ENCODE results near the gene CREB5.
A peak's percentile ranks its signal among the peaks of the same experiment; 100 is the strongest.

CREB5 gene

GRCh38 chr7:28787106-28787505, 374.8 kb downstream of the CREB5 start:
- Histone ChIP-seq H3K4me1 (ENCODE audit: control insufficient read depth, insufficient read depth, low read depth, low read length) (peaks cover 24% of the 10 kb centered on the region), H2AK5ac (ENCODE audit: low read length, severe bottlenecking) (peak overlapping the region; percentile 84), H3K79me1 (replicated peaks; ENCODE audit: low read length, poor library complexity, severe bottlenecking) (peaks cover 32% of the 10 kb centered on the region), H4K8ac (ENCODE audit: low read length) (no peak overlapping the region), H2BK120ac (ENCODE audit: low read depth, low read length) (no peak overlapping the region), H2AFZ (ENCODE audit: low read depth, low read length) (no peak overlapping the region), H2BK5ac (ENCODE audit: low read depth, low read length, poor library complexity, severe bottlenecking) (no peak overlapping the region), H3K36me3 (ENCODE audit: control insufficient read depth in 1 of 2, insufficient read depth in 2 of 2, low read depth in 1 of 2, low read length in 2 of 2) (peaks cover 0 to 2% of the 10 kb centered on the region in 2 experiments), H3K18ac (ENCODE audit: low read depth in 1 of 2, low read length in 2 of 2) (no peak overlapping the region), H3K14ac (ENCODE audit: low read length in 2 of 2) (no peak overlapping the region), H3K23ac (ENCODE audit: low read length in 2 of 2) (no peak overlapping the region), H3K9ac (ENCODE audit: low read length) (no peak overlapping the region), H3K4me2 (ENCODE audit: low read length, poor library complexity, severe bottlenecking) (no peak overlapping the region), H3K27me3 (ENCODE audit: control insufficient read depth in 1 of 2, insufficient read depth in 1 of 2, low read length in 2 of 2) (no peaks in the 10 kb centered on the region), H2BK15ac (ENCODE audit: low read depth, poor library complexity, severe bottlenecking) (no peak overlapping the region), H3K27ac (ENCODE audit: low read length, poor library complexity, severe bottlenecking) (no peak overlapping the region), H3K4me3 (ENCODE audit: insufficient read depth in 1 of 2, low read depth in 1 of 2, low read length in 2 of 2) (no peak overlapping the region), H3K9me3 (ENCODE audit: control insufficient read depth, low read length) (no peaks in the 10 kb centered on the region), H4K91ac (ENCODE audit: low read length) (no peak overlapping the region), H3K4ac (ENCODE audit: low read depth in 1 of 2, low read length in 2 of 2) (no peak overlapping the region), H2BK12ac (ENCODE audit: low read length in 2 of 2) (no peak overlapping the region)
- no peak for DNase-seq

GRCh38 chr7:28790467-28790866, 378.1 kb downstream of the CREB5 start:
- Histone ChIP-seq H2BK15ac (ENCODE audit: low read depth, poor library complexity, severe bottlenecking) (no peak overlapping the region), H3K4me1 (ENCODE audit: control insufficient read depth, insufficient read depth, low read depth, low read length) (peaks cover 15% of the 10 kb centered on the region), H3K36me3 (ENCODE audit: control insufficient read depth in 1 of 2, insufficient read depth in 2 of 2, low read depth in 1 of 2, low read length in 2 of 2) (peaks cover 0 to 11% of the 10 kb centered on the region in 2 experiments), H2BK120ac (ENCODE audit: low read depth, low read length) (no peak overlapping the region), H3K18ac (ENCODE audit: low read depth in 1 of 2, low read length in 2 of 2) (no peak overlapping the region), H2AFZ (ENCODE audit: low read depth, low read length) (no peak overlapping the region), H3K27me3 (ENCODE audit: control insufficient read depth in 1 of 2, insufficient read depth in 1 of 2, low read length in 2 of 2) (no peaks in the 10 kb centered on the region), H2BK5ac (ENCODE audit: low read depth, low read length, poor library complexity, severe bottlenecking) (no peak overlapping the region), H3K4me2 (ENCODE audit: low read length, poor library complexity, severe bottlenecking) (no peak overlapping the region), H3K27ac (ENCODE audit: low read length, poor library complexity, severe bottlenecking) (no peak overlapping the region), H3K14ac (ENCODE audit: low read length in 2 of 2) (no peak overlapping the region), H2AK5ac (ENCODE audit: low read length, severe bottlenecking) (no peak overlapping the region), H3K9me3 (ENCODE audit: control insufficient read depth, low read length) (no peaks in the 10 kb centered on the region), H3K4ac (ENCODE audit: low read depth in 1 of 2, low read length in 2 of 2) (no peak overlapping the region), H4K8ac (ENCODE audit: low read length) (no peak overlapping the region), H2BK12ac (ENCODE audit: low read length in 2 of 2) (no peak overlapping the region), H3K23ac (ENCODE audit: low read length in 2 of 2) (no peak overlapping the region), H4K91ac (ENCODE audit: low read length) (no peak overlapping the region), H3K4me3 (ENCODE audit: insufficient read depth in 1 of 2, low read depth in 1 of 2, low read length in 2 of 2) (peak overlapping the region in 1 of 2 experiments; percentile 50), H3K79me1 (replicated peaks; ENCODE audit: low read length, poor library complexity, severe bottlenecking) (peaks cover 37% of the 10 kb centered on the region), H3K9ac (ENCODE audit: low read length) (peak overlapping the region; percentile 50)
- WGBS = 94% methylated on average over 3 of the region's 4 CpGs
- no peak for DNase-seq

DNA sequence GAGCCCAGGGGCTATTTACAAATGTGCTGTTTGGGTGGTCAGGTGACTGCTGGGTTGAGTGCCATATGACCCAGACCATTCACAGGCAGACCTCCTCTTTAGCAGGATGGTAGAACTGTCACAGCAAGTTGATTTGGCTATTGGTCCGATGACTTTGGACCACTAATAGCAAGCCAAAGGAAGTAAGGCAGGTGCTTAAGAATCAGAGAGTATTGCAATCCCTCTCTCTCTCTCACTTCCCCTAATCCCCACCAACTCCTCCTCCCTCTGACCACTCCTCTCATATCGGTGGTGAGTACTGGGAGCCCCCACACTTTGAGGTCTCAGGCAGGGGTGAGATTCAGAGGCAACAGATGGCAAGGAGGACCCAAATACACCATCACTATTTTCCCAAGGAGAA, 380.5 kb downstream of the CREB5 start:
- Histone ChIP-seq H3K18ac (ENCODE audit: low read depth in 1 of 2, low read length in 2 of 2) (no peak overlapping the region), H2AFZ (ENCODE audit: low read depth, low read length) (no peak overlapping the region), H3K4me1 (ENCODE audit: control insufficient read depth, insufficient read depth, low read depth, low read length) (peaks cover 4% of the 10 kb centered on the region), H3K14ac (ENCODE audit: low read length in 2 of 2) (no peak overlapping the region), H3K9me3 (ENCODE audit: control insufficient read depth, low read length) (no peaks in the 10 kb centered on the region), H2AK5ac (ENCODE audit: low read length, severe bottlenecking) (no peak overlapping the region), H3K79me1 (replicated peaks; ENCODE audit: low read length, poor library complexity, severe bottlenecking) (peaks cover 31% of the 10 kb centered on the region), H2BK120ac (ENCODE audit: low read depth, low read length) (no peak overlapping the region), H2BK5ac (ENCODE audit: low read depth, low read length, poor library complexity, severe bottlenecking) (no peak overlapping the region), H3K27ac (ENCODE audit: low read length, poor library complexity, severe bottlenecking) (no peak overlapping the region), H3K4me3 (ENCODE audit: insufficient read depth in 1 of 2, low read depth in 1 of 2, low read length in 2 of 2) (no peak overlapping the region), H3K9ac (ENCODE audit: low read length) (no peak overlapping the region), H3K23ac (ENCODE audit: low read length in 2 of 2) (no peak overlapping the region), H3K4me2 (ENCODE audit: low read length, poor library complexity, severe bottlenecking) (no peak overlapping the region), H4K91ac (ENCODE audit: low read length) (no peak overlapping the region), H4K8ac (ENCODE audit: low read length) (no peak overlapping the region), H3K36me3 (ENCODE audit: control insufficient read depth in 1 of 2, insufficient read depth in 2 of 2, low read depth in 1 of 2, low read length in 2 of 2) (peaks cover 0 to 9% of the 10 kb centered on the region in 2 experiments), H2BK15ac (ENCODE audit: low read depth, poor library complexity, severe bottlenecking) (no peak overlapping the region), H3K27me3 (ENCODE audit: control insufficient read depth in 1 of 2, insufficient read depth in 1 of 2, low read length in 2 of 2) (no peaks in the 10 kb centered on the region), H3K4ac (ENCODE audit: low read depth in 1 of 2, low read length in 2 of 2) (no peak overlapping the region), H2BK12ac (ENCODE audit: low read length in 2 of 2) (no peak overlapping the region)
- DNase-seq = no peak
- 98% methylated on average over 2 of the region's 2 CpGs for WGBS

DNA sequence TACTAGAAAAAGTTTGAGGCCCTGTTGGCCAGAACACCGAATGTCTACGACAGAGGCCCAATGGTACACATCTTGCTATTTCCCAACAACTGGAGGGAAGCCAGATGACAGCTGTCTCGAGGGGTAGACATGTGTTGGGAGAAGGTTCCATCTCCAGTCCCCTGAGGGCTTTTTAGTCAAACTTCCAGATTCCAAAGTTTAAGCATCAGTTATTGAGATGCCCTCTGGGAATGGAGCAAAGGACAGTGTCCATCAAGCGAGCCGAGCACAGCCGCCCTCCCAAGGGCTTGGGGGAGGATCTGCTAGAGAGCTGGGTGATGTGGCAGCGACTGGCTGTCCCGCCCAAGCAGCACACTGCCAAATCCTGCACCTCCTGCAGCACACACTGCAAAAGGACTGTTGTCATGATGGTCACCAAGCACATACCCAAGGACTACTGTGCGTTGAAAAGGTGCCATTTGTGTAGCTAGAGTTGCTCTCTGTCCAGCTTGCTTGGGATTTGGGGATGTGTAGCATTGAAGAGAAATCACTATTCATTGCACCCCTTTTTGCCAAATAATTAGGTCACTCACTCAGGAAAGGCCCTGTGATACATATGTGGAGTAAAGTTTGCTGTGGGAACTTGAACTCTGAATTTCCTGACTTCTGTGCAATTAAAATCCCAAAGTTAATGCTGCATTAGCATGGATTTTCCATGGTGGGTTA, 381.2 kb downstream of the CREB5 start:
- no peak overlapping the region for H4K91ac ChIP-seq (ENCODE audit: low read length)
- no peaks in the 10 kb centered on the region for H3K27me3 ChIP-seq (ENCODE audit: control insufficient read depth in 1 of 2, insufficient read depth in 1 of 2, low read length in 2 of 2)
- no peak overlapping the region for H3K9ac ChIP-seq (ENCODE audit: low read length)
- no peak for DNase-seq
- no peak overlapping the region for H3K4me2 ChIP-seq (ENCODE audit: low read length, poor library complexity, severe bottlenecking)
- 92% methylated on average over 8 of the region's 9 CpGs for WGBS
- no peak overlapping the region for H3K4me3 ChIP-seq (ENCODE audit: insufficient read depth in 1 of 2, low read depth in 1 of 2, low read length in 2 of 2)
- H2AFZ ChIP-seq (ENCODE audit: low read depth, low read length) = no peak overlapping the region
- H3K27ac ChIP-seq (ENCODE audit: low read length, poor library complexity, severe bottlenecking) = no peak overlapping the region
- H4K8ac ChIP-seq (ENCODE audit: low read length) = peak overlapping the region; percentile 28
- peak overlapping the region; percentile 65 for H2AK5ac ChIP-seq (ENCODE audit: low read length, severe bottlenecking)
- no peak overlapping the region for H3K14ac ChIP-seq (ENCODE audit: low read length in 2 of 2)
- no peak overlapping the region for H3K18ac ChIP-seq (ENCODE audit: low read depth in 1 of 2, low read length in 2 of 2)
- H2BK120ac ChIP-seq (ENCODE audit: low read depth, low read length) = no peak overlapping the region
- H2BK12ac ChIP-seq (ENCODE audit: low read length in 2 of 2) = no peak overlapping the region
- peaks cover 6% of the 10 kb centered on the region for H3K4me1 ChIP-seq (ENCODE audit: control insufficient read depth, insufficient read depth, low read depth, low read length)
- H2BK5ac ChIP-seq (ENCODE audit: low read depth, low read length, poor library complexity, severe bottlenecking) = no peak overlapping the region
- no peak overlapping the region for H2BK15ac ChIP-seq (ENCODE audit: low read depth, poor library complexity, severe bottlenecking)
- no peak overlapping the region for H3K23ac ChIP-seq (ENCODE audit: low read length in 2 of 2)
- no peaks in the 10 kb centered on the region for H3K9me3 ChIP-seq (ENCODE audit: control insufficient read depth, low read length)
- no peak overlapping the region for H3K4ac ChIP-seq (ENCODE audit: low read depth in 1 of 2, low read length in 2 of 2)
- H3K79me1 ChIP-seq (replicated peaks; ENCODE audit: low read length, poor library complexity, severe bottlenecking) = peaks cover 32% of the 10 kb centered on the region
- peaks cover 0 to 12% of the 10 kb centered on the region in 2 experiments for H3K36me3 ChIP-seq (ENCODE audit: control insufficient read depth in 1 of 2, insufficient read depth in 2 of 2, low read depth in 1 of 2, low read length in 2 of 2)

All from mesenchymal stem cell (in vitro differentiated cells and primary cell).